Gastroesophageal sphincter (tissue), 3 donors: ENCODE measurements around the gene LIMCH1.
"Not testable (repeated sequence)": the region's sequence is repeated elsewhere in the genome, so short reads cannot be mapped to it uniquely, and the experiment has no call there.

Source experiments
- EP300 ChIP-seq: sonication (generic); formaldehyde crosslinking; IDR thresholded peaks from one replicate; pipeline ENCODE4 v1.6.1; 2017; ENCODE audit warnings: antibody characterized with exemption, mild to moderate bottlenecking
- POLR2A ChIP-seq, 2 donors: fragments of 450-650 bp; IDR thresholded peaks; one replicate each; pipeline ENCODE4 v1.6.1; 2017; ENCODE audit warnings: antibody characterized with exemption in 2 of 2, mild to moderate bottlenecking in 2 of 2, moderate library complexity in 1 of 2
- POLR2AphosphoS5 ChIP-seq: sonication (generic); formaldehyde crosslinking; IDR thresholded peaks from one replicate; pipeline ENCODE4 v1.6.1; 2017; ENCODE audit warnings: antibody characterized with exemption
- TF ChIP-seq, protein P1 (sequence below), 4 experiments: fragments of 200-600 bp in 2 of 4; fragments of 450-650 bp in 2 of 4; sonication (generic) in 1 of 4; IDR thresholded peaks; one replicate each; pipeline ENCODE4 v1.5.1; 2017 to 2019; ENCODE audit warnings: antibody characterized with exemption in 4 of 4, mild to moderate bottlenecking in 2 of 4, moderate library complexity in 2 of 4

DNA sequence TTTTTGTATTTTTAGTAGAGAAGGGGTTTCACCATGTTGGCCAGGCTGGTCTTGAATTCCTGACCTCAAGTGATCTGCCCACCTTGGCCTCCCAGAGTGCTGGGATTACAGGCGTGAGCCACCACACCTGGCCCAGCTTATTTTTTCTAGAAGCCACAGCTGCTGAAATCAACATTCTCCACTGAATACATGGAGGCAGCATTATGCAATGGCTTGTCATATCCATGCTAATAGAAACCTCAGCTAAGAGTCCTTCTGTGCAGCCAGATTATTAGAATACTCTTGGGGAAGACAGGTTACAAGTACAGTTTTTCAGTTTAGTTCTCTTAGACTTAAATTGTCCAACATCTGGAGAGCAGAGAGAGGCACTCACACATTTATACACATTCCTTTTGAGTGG, 104.8 kb downstream of the LIMCH1 start:
- TF ChIP-seq, protein P1, sequence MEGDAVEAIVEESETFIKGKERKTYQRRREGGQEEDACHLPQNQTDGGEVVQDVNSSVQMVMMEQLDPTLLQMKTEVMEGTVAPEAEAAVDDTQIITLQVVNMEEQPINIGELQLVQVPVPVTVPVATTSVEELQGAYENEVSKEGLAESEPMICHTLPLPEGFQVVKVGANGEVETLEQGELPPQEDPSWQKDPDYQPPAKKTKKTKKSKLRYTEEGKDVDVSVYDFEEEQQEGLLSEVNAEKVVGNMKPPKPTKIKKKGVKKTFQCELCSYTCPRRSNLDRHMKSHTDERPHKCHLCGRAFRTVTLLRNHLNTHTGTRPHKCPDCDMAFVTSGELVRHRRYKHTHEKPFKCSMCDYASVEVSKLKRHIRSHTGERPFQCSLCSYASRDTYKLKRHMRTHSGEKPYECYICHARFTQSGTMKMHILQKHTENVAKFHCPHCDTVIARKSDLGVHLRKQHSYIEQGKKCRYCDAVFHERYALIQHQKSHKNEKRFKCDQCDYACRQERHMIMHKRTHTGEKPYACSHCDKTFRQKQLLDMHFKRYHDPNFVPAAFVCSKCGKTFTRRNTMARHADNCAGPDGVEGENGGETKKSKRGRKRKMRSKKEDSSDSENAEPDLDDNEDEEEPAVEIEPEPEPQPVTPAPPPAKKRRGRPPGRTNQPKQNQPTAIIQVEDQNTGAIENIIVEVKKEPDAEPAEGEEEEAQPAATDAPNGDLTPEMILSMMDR (IDR thresholded peaks at IDR 0.05), result not testable (repeated sequence)
- TF ChIP-seq EP300; POLR2A (IDR thresholded peaks at IDR 0.05); POLR2AphosphoS5: not testable (repeated sequence)
